ENCODE results near the gene FDX2.
"Not testable (repeated sequence)": the region's sequence is repeated elsewhere in the genome, so short reads cannot be mapped to it uniquely, and the experiment has no call there.

FDX2 gene

DNA sequence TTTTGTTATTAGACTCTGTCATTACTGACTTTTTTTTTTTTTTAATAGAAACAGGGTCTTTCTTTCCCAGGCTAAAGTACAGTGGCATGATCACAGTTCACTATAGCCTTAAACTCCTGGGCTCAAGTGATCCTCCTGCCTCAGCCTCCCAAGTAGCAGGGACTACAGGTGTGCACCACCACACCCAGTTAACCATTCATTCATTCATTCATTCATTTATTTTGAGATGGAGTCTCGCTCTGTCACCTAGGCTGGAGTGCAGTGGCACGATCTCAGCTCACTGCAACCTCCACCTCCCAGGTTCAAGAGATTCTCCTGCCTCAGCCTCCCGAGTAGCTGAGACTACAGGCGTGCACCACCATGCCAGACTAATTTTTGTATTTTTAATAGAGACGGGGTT lies 33.8 kb downstream of the FDX2 start:
- DNase-seq, result not testable (repeated sequence)

DNA sequence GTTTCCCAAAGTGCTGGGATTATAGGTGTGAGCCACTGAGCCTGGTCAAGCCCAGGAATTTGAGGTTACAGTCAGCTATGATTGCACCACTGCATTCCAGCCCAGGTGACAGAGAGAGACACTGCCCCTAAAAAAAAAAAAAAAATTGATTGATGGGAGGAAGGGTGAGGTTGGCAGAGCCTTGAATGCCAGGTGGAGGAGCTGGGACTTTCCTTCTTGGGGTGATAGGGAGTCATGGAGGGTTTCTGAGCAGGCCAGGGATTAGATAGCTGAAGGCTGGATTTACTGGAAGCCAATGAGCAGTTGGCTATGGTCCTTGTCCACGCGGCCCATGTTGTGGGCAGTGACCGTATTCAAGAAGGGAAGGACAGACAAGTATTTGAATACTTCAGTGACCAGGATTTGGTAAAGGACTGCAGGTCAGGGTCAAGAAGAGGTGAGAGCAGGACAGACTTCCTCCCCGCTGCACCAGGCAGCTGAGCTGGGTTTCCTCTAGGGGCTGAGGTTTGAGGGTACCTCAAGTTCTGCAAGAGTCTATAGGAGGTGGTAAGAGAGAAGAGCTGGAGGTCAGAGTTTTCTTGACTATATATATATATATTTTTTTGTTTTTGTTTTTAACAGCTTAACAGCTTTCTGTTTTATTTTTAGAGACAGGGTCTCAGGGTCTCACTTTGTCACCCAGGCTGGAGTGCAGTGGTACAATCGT lies 35.9 kb downstream of the FDX2 start:
- no peak for DNase-seq

DNA sequence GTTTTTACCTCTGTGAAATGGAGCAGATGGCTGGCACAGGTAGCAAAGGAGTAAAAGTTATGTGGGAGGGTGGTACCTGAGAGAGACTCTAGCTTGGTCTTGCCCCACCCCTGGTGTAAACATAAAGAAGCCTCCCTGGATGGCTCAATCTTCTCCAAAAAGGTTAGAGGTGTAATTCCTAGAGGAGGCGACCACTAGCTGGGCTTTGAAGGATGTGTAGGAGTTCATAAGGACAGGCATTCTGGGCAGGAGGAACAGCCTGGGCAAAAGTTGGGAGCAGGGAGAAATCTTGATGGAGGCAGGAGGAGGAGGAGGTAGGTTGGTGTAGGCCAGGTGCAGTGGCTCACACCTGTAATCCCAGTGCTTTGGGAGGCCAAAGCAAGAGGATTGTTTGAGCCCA lies 36.9 kb downstream of the FDX2 start:
- DNase-seq, result no peak

- no peak for DNase-seq
These were observed 37.8 kb downstream of the FDX2 start for GRCh38 chr19:10277795-10278589.

DNA sequence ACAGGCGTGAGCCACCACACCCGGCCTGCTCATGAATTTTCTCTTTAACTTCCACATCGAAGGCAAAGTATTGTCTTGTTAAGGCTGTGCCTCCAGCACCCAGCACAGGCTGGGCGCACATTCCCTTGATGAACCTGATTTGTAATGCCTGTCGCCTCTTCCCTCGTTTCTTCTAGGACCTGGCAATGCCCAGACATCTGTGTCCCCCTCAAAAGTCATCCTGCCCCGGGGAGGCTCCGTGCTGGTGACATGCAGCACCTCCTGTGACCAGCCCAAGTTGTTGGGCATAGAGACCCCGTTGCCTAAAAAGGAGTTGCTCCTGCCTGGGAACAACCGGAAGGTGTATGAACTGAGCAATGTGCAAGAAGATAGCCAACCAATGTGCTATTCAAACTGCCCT lies 41.2 kb downstream of the FDX2 start:
- DNase-seq, result no peak

DNA sequence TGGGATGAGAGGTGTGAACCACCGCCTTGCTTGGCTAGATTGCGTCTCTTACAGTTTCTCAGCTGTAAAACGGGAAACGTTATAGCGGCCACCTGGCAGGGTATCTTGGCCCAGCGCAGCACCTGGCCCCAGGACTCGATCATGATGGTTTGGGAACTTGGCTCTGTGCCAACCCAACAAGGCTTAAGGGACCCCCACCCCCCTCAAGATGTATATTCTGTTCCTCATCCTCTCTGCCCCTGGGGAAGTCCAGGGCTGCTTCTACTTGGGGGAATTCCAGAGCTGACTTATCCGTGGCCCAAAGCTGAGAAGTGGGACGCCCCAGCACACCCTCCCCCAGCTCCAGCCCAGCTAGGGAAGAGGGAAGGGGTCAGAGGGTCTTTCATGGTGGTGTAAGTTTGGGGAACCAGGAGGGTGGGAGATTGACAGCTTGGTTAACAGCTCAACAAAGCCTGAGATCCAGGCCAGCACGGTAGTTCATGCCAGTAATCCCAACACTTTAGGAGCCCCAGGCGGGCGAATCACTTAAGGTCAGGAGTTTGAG lies 44.2 kb downstream of the FDX2 start:
- no peak for DNase-seq

GRCh38 chr19:10270616-10271394 lies 45.0 kb downstream of the FDX2 start, which contains the start of gene ICAM1:
Gene ICAM1 (plus strand): TSS chr19:10271120. CDS start chr19:10271160, 40 bp downstream.
- DNase-seq, result peak; percentile 50

GRCh38 chr19:10270180-10270615 lies 45.6 kb downstream of the FDX2 start:
- no peak for DNase-seq

- peak; percentile 88 for DNase-seq
These were observed 46.3 kb downstream of the FDX2 start for GRCh38 chr19:10269333-10270179.

GRCh38 chr19:10268071-10268470 lies 47.7 kb downstream of the FDX2 start:
- no peak for DNase-seq

DNA sequence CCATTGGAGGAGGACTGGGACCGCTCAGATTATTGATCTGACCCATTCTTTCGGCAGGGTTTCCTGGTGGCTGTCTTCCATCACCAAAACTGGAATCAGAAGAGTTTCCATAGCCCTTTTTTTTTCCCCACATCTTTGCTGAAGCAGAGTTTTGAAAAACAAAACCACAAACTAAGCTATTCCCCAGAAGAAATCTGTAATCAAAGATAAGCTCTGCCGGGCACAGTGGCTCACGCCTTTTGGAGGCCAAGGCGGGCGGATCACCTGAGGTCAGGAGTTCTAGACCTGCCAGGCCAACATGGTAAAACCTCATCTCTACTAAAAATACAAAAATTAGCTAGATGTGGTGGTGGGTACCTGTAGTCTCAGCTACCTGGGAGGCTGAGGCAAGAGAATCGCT lies 49.1 kb downstream of the FDX2 start:
- no peak for DNase-seq

- DNase-seq, result no peak
These were observed 53.0 kb downstream of the FDX2 start for GRCh38 chr19:10262771-10263170.

GRCh38 chr19:10260141-10260584 lies 55.7 kb downstream of the FDX2 start:
- DNase-seq, result no peak
